ENCODE data around the gene P2RX4.
"Not testable (repeated sequence)": the region's sequence is repeated elsewhere in the genome, so short reads cannot be mapped to it uniquely, and the experiment has no call there.

DNA sequence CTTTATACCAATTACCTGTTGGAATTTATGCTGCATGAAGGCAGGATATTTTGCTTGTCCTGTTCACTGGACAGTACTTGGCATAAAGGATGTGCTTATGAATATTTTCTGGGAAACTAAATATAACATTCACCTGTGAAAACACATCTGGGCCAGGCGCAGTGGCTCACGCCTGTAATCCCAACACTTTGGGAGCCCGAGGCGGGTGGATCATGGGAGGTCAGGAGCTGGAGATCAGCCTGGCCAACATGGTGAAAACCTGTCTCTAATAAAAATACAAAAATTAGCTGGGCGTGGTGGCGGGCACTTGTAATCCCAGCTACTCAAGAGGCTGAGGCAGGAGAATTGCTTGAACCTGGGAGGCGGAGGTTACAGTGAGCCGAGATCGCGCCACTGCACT, 1.4 kb upstream of the P2RX4 start:
- TF ChIP-seq, protein P1, sequence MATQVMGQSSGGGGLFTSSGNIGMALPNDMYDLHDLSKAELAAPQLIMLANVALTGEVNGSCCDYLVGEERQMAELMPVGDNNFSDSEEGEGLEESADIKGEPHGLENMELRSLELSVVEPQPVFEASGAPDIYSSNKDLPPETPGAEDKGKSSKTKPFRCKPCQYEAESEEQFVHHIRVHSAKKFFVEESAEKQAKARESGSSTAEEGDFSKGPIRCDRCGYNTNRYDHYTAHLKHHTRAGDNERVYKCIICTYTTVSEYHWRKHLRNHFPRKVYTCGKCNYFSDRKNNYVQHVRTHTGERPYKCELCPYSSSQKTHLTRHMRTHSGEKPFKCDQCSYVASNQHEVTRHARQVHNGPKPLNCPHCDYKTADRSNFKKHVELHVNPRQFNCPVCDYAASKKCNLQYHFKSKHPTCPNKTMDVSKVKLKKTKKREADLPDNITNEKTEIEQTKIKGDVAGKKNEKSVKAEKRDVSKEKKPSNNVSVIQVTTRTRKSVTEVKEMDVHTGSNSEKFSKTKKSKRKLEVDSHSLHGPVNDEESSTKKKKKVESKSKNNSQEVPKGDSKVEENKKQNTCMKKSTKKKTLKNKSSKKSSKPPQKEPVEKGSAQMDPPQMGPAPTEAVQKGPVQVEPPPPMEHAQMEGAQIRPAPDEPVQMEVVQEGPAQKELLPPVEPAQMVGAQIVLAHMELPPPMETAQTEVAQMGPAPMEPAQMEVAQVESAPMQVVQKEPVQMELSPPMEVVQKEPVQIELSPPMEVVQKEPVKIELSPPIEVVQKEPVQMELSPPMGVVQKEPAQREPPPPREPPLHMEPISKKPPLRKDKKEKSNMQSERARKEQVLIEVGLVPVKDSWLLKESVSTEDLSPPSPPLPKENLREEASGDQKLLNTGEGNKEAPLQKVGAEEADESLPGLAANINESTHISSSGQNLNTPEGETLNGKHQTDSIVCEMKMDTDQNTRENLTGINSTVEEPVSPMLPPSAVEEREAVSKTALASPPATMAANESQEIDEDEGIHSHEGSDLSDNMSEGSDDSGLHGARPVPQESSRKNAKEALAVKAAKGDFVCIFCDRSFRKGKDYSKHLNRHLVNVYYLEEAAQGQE (IDR thresholded peaks at IDR 0.05; ENCODE audit: insufficient replicate concordance, low read depth) = not testable (repeated sequence)
- TF ChIP-seq, protein P2, sequence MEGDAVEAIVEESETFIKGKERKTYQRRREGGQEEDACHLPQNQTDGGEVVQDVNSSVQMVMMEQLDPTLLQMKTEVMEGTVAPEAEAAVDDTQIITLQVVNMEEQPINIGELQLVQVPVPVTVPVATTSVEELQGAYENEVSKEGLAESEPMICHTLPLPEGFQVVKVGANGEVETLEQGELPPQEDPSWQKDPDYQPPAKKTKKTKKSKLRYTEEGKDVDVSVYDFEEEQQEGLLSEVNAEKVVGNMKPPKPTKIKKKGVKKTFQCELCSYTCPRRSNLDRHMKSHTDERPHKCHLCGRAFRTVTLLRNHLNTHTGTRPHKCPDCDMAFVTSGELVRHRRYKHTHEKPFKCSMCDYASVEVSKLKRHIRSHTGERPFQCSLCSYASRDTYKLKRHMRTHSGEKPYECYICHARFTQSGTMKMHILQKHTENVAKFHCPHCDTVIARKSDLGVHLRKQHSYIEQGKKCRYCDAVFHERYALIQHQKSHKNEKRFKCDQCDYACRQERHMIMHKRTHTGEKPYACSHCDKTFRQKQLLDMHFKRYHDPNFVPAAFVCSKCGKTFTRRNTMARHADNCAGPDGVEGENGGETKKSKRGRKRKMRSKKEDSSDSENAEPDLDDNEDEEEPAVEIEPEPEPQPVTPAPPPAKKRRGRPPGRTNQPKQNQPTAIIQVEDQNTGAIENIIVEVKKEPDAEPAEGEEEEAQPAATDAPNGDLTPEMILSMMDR (IDR thresholded peaks at IDR 0.05; ENCODE audit: insufficient read depth, low read length) = not testable (repeated sequence)
- not testable (repeated sequence) for TF ChIP-seq POLR2AphosphoS5 (IDR thresholded peaks at IDR 0.05; ENCODE audit: low read depth)
